HL-60 (cell line): Measurements from ENCODE around the gene CAB39L.

Source experiments
- DNase-seq, 2 experiments: peaks; one replicate each; pipeline ENCODE4 v3.0.0-alpha.2; 2010 to 2020; ENCODE audit warnings: low read depth in 1 of 2, low spot score in 1 of 2
- H3K27ac ChIP-seq: fragments of 250-450 bp; sonication (Bioruptor Pico); replicated peaks from 2 replicates; pipeline ENCODE4 v1.5.1; 2020; ENCODE audit warnings: mild to moderate bottlenecking, moderate library complexity
- H3K27me3 ChIP-seq: fragments of 250-450 bp; sonication (Bioruptor Pico); 2 replicates; pipeline ENCODE4 v1.5.1; 2021; ENCODE audit warnings: mild to moderate bottlenecking, moderate library complexity; ENCODE audit not compliant: insufficient read depth, poor library complexity, severe bottlenecking
- H3K4me3 ChIP-seq: replicated peaks from 2 replicates; pipeline ENCODE4 v1.5.1; 2011; ENCODE audit warnings: mild to moderate bottlenecking, control low read depth, low read length; ENCODE audit not compliant: insufficient read depth
- GABPA ChIP-seq: IDR thresholded peaks from 2 replicates; pipeline ENCODE4 v1.6.1; 2012; ENCODE audit warnings: low read depth
- POLR2AphosphoS5 ChIP-seq: IDR thresholded peaks from 2 replicates; pipeline ENCODE4 v1.6.1; 2012; ENCODE audit warnings: low read depth
- SPI1 ChIP-seq: IDR thresholded peaks from 2 replicates; pipeline ENCODE4 v1.6.1; 2012; ENCODE audit warnings: low read depth, mild to moderate bottlenecking, borderline replicate concordance
- TF ChIP-seq, protein P1 (sequence below): IDR thresholded peaks from 2 replicates; pipeline ENCODE4 v1.6.1; 2012; ENCODE audit warnings: low read depth; ENCODE audit not compliant: insufficient replicate concordance
- TF ChIP-seq, protein P2 (sequence below): IDR thresholded peaks from one replicate; pipeline ENCODE4 v1.5.1; 2011; ENCODE audit warnings: low read length, control low read depth, inconsistent platforms; ENCODE audit not compliant: insufficient read depth

The CAB39L gene

DNA sequence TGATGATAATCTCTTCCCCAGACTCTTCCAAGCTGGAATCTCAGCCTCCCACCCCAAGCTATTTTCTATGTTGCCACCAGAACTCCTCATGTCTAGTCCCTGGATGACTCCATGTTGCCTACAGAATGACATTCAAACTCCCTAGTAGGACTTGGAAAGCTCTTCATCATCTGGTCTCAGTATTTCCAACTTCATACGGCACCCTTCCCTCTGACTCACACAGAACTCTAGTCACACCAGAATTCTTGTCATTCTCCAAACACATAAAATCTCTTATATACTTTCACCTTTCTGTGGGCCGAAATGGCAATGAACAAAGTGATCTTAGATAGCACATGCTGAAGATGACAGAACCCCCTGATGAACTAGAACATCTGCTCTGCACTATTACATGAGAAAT, 86.2 kb downstream of the CAB39L start:
- DNase-seq, result no peak
- no peak for TF ChIP-seq POLR2AphosphoS5
- TF ChIP-seq, protein P1, sequence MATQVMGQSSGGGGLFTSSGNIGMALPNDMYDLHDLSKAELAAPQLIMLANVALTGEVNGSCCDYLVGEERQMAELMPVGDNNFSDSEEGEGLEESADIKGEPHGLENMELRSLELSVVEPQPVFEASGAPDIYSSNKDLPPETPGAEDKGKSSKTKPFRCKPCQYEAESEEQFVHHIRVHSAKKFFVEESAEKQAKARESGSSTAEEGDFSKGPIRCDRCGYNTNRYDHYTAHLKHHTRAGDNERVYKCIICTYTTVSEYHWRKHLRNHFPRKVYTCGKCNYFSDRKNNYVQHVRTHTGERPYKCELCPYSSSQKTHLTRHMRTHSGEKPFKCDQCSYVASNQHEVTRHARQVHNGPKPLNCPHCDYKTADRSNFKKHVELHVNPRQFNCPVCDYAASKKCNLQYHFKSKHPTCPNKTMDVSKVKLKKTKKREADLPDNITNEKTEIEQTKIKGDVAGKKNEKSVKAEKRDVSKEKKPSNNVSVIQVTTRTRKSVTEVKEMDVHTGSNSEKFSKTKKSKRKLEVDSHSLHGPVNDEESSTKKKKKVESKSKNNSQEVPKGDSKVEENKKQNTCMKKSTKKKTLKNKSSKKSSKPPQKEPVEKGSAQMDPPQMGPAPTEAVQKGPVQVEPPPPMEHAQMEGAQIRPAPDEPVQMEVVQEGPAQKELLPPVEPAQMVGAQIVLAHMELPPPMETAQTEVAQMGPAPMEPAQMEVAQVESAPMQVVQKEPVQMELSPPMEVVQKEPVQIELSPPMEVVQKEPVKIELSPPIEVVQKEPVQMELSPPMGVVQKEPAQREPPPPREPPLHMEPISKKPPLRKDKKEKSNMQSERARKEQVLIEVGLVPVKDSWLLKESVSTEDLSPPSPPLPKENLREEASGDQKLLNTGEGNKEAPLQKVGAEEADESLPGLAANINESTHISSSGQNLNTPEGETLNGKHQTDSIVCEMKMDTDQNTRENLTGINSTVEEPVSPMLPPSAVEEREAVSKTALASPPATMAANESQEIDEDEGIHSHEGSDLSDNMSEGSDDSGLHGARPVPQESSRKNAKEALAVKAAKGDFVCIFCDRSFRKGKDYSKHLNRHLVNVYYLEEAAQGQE, result no peak
- no peak for TF ChIP-seq SPI1
- TF ChIP-seq, protein P2, sequence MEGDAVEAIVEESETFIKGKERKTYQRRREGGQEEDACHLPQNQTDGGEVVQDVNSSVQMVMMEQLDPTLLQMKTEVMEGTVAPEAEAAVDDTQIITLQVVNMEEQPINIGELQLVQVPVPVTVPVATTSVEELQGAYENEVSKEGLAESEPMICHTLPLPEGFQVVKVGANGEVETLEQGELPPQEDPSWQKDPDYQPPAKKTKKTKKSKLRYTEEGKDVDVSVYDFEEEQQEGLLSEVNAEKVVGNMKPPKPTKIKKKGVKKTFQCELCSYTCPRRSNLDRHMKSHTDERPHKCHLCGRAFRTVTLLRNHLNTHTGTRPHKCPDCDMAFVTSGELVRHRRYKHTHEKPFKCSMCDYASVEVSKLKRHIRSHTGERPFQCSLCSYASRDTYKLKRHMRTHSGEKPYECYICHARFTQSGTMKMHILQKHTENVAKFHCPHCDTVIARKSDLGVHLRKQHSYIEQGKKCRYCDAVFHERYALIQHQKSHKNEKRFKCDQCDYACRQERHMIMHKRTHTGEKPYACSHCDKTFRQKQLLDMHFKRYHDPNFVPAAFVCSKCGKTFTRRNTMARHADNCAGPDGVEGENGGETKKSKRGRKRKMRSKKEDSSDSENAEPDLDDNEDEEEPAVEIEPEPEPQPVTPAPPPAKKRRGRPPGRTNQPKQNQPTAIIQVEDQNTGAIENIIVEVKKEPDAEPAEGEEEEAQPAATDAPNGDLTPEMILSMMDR, result no peak
- Histone ChIP-seq H3K27ac (no peak overlapping the region), H3K27me3 (no peaks in the 10 kb centered on the region), H3K4me3 (no peak overlapping the region)

DNA sequence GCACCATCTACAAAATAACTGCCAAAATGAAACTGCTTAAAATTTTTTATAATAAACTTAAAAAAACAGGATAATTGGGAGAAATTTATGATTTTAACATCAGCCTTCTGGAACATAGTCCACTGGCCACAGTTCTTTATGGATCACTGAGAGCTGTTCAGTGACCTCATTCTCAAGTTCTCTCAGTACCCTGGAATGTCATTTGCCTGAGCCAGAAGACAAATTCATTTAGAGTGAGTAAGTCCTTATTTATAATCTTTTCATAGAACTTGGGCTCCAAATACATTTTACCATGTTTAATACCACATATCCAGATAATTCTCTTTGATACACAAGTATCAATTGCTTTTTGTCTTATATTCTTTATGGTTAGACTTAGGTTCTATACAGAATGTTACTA, 87.6 kb downstream of the CAB39L start:
- no peak for DNase-seq
- Histone ChIP-seq H3K4me3 (no peak overlapping the region), H3K27me3 (no peaks in the 10 kb centered on the region), H3K27ac (no peak overlapping the region)
- no peak for TF ChIP-seq GABPA
- no peak for TF ChIP-seq SPI1
- TF ChIP-seq POLR2AphosphoS5, result no peak
- TF ChIP-seq, protein P1, result no peak
- TF ChIP-seq, protein P2, result no peak

DNA sequence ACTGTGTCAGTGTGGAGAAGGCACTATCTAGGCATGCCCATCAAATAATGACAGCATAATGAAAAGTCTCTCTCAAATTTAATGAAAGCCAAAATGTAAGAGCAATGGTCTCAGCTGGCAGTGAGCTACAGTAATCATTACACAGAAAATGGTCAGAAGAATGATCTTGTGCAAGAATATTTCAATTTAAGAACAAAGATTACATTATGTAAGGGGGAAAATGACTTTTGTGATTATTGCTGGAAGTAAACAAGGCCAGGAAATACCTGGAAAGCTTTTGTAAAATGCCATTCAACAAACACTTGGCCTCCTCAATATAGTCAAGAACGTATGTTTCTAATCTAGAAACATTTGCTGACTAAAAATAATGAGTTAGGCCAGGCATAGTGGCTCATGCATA, 89.1 kb downstream of the CAB39L start:
- H3K27ac ChIP-seq, result no peak overlapping the region
- TF ChIP-seq, protein P1, result no peak
- no peak for TF ChIP-seq POLR2AphosphoS5
- TF ChIP-seq, protein P2, result no peak
- no peak for TF ChIP-seq GABPA
- no peak for TF ChIP-seq SPI1
- no peaks in the 10 kb centered on the region for H3K27me3 ChIP-seq
- no peak overlapping the region for H3K4me3 ChIP-seq
- DNase-seq, result no peak
